IMR-90 (cell line): ENCODE data around the gene SCGB1C2. TPM values are rescaled to one million over a fixed set of nuclear protein-coding genes. Genes with fewer than 3 reads are reported as not detected.

Source experiments
- ATAC-seq: fragments of 200-7000 bp; cut with Tn5 transposase; 2 replicates; pipeline ENCODE4 v1.9.1; 2020; ENCODE audit warnings: low read depth, mild to moderate bottlenecking, moderate library complexity
- BruUV-seq: library from RNA; stranded (reverse); fragments of 400-500 nt; replicated peaks from 2 replicates; lab custom pipeline; 2021; lab: Mats Ljungman, UMichigan
- CTCF ChIA-PET: fragments of 300-600 bp; formaldehyde crosslinking; extraction: SDS; loops from one replicate; lab custom pipeline; 2021; ENCODE audit warnings: antibody characterized with exemption; lab: Yijun Ruan, JAX
- POLR2A ChIA-PET: fragments of 300-600 bp; sonication (Branson Sonifier 250); formaldehyde crosslinking; loops from one replicate; lab custom pipeline; 2022; ENCODE audit warnings: antibody characterized with exemption; ENCODE audit not compliant: unreplicated experiment; lab: Charles Lee
- DNase-seq: peaks from one replicate; pipeline ENCODE4 v3.0.0; 2013
- H2AFZ ChIP-seq: replicated peaks from 2 replicates; pipeline ENCODE3; 2013; ENCODE audit warnings: low read length, mild to moderate bottlenecking; ENCODE audit not compliant: poor library complexity
- H2AK5ac ChIP-seq: 2 replicates; pipeline ENCODE4 v1.6.1; 2013; ENCODE audit warnings: low read depth, low read length, inconsistent platforms
- H2AK9ac ChIP-seq: replicated peaks from 2 replicates; pipeline ENCODE3; 2013; ENCODE audit warnings: mild to moderate bottlenecking, low read depth, low read length, moderate library complexity; ENCODE audit not compliant: poor library complexity
- H2BK120ac ChIP-seq: 2 replicates; pipeline ENCODE4 v1.6.1; 2013; ENCODE audit warnings: low read depth, low read length, inconsistent platforms
- H2BK15ac ChIP-seq: 3 replicates; pipeline ENCODE4 v1.6.1; 2013; ENCODE audit warnings: low read depth, low read length, inconsistent platforms
- H2BK20ac ChIP-seq: 2 replicates; pipeline ENCODE4 v1.6.1; 2013; ENCODE audit warnings: low read depth, mild to moderate bottlenecking, inconsistent platforms, low read length, moderate library complexity
- H2BK5ac ChIP-seq: 2 replicates; pipeline ENCODE4 v1.6.1; 2013; ENCODE audit warnings: mild to moderate bottlenecking, low read depth, low read length, inconsistent platforms; ENCODE audit not compliant: poor library complexity, severe bottlenecking
- H3K14ac ChIP-seq: replicated peaks from 2 replicates; pipeline ENCODE4 v1.6.1; 2013; ENCODE audit warnings: low read depth, low read length, inconsistent platforms
- H3K18ac ChIP-seq: 2 replicates; pipeline ENCODE4 v1.6.1; 2013; ENCODE audit warnings: low read depth, low read length, control low read depth
- H3K23ac ChIP-seq: 2 replicates; pipeline ENCODE4 v1.6.1; 2013; ENCODE audit warnings: low read depth, low read length, inconsistent platforms
- H3K27ac ChIP-seq: 2 replicates; pipeline ENCODE4 v1.5.1; 2013; ENCODE audit warnings: mild to moderate bottlenecking, control low read depth, low read length; ENCODE audit not compliant: insufficient read depth
- H3K27me3 ChIP-seq: 2 replicates; pipeline ENCODE4 v1.6.1; 2013; ENCODE audit warnings: low read length; ENCODE audit not compliant: control insufficient read depth, insufficient read depth
- H3K36me3 ChIP-seq: 2 replicates; pipeline ENCODE4 v1.6.1; 2013; ENCODE audit warnings: low read length, mixed read lengths; ENCODE audit not compliant: control insufficient read depth, insufficient read depth
- H3K4ac ChIP-seq: 2 replicates; pipeline ENCODE4 v1.6.1; 2013; ENCODE audit warnings: low read depth, low read length, inconsistent platforms
- H3K4me1 ChIP-seq: 2 replicates; pipeline ENCODE4 v1.6.1; 2013; ENCODE audit warnings: low read length, mixed read lengths; ENCODE audit not compliant: control insufficient read depth, insufficient read depth
- H3K4me2 ChIP-seq: 2 replicates; pipeline ENCODE4 v1.6.1; 2013; ENCODE audit warnings: low read depth, mild to moderate bottlenecking, control low read depth, low read length, moderate library complexity
- H3K4me3 ChIP-seq: 2 replicates; pipeline ENCODE4 v1.5.1; 2013; ENCODE audit warnings: low read depth, mild to moderate bottlenecking, control low read depth, low read length, moderate library complexity; ENCODE audit not compliant: insufficient read depth
- H3K56ac ChIP-seq: 2 replicates; pipeline ENCODE4 v1.6.1; 2013; ENCODE audit warnings: low read length, inconsistent platforms; ENCODE audit not compliant: insufficient read depth; ENCODE audit errors: extremely low read depth
- H3K79me1 ChIP-seq, 2 experiments: 2 replicates each; pipeline ENCODE4 v1.6.1; 2013; ENCODE audit warnings: low read length in 2 of 2, inconsistent platforms in 1 of 2, low read depth in 1 of 2
- H3K9ac ChIP-seq: 2 replicates; pipeline ENCODE4 v1.6.1; 2013; ENCODE audit warnings: low read depth, low read length, control low read depth
- H3K9me1 ChIP-seq: 2 replicates; pipeline ENCODE4 v1.6.1; 2013; ENCODE audit warnings: low read length, inconsistent platforms; ENCODE audit not compliant: insufficient read depth
- H3K9me3 ChIP-seq: 2 replicates; pipeline ENCODE4 v1.6.1; 2013; ENCODE audit warnings: low read length; ENCODE audit not compliant: control insufficient read depth, insufficient read depth
- H4K20me1 ChIP-seq: 2 replicates; pipeline ENCODE4 v1.6.1; 2013; ENCODE audit warnings: low read length, inconsistent platforms; ENCODE audit not compliant: insufficient read depth
- H4K5ac ChIP-seq: 2 replicates; pipeline ENCODE4 v1.6.1; 2013; ENCODE audit warnings: mild to moderate bottlenecking, low read depth, low read length, control low read depth
- H4K8ac ChIP-seq, 2 experiments: 2 replicates each; pipeline ENCODE4 v1.6.1; 2013; ENCODE audit warnings: low read depth in 2 of 2, low read length in 2 of 2, control low read depth in 1 of 2, inconsistent platforms in 1 of 2
- H4K91ac ChIP-seq: 2 replicates; pipeline ENCODE4 v1.6.1; 2013; ENCODE audit warnings: low read depth, low read length, inconsistent platforms; ENCODE audit not compliant: insufficient read depth
- CEBPB ChIP-seq: IDR thresholded peaks from 2 replicates; pipeline ENCODE4 v1.6.1; 2012; ENCODE audit warnings: low read depth, low read length, improper control_type of control experiment
- NFE2L2 ChIP-seq: fragments of 150-350 bp; IDR thresholded peaks from 2 replicates; pipeline ENCODE4 v1.6.1; 2016; ENCODE audit warnings: low read depth, mild to moderate bottlenecking, low read length
- WGBS, 2 experiments: methylation state at CpG; one replicate each; pipeline versions ENCODE4 v1.1.5 to v1.1.7; 2013; ENCODE audit warnings: missing lambda C conversion rate in 2 of 2; ENCODE audit not compliant: insufficient read length in 1 of 2; ENCODE audit errors: extremely low coverage in 2 of 2; 5-methylcytosine and 5-hydroxymethylcytosine counted together
- dilution Hi-C: fragments of 300-500 bp; cut with HindIII; formaldehyde crosslinking; loops from one replicate; pipeline ENCODE4 v1.14.3; 2018; ENCODE audit warnings: low sequenced_read_pairs; ENCODE audit not compliant: unreplicated experiment
- in situ Hi-C: fragments of 300-500 bp; cut with MboI; formaldehyde crosslinking; loops from 3 replicates; pipeline ENCODE4 v1.14.3; 2019; ENCODE audit warnings: low sequenced_read_pairs, inconsistent platforms, mixed read lengths
- intact Hi-C: fragments of 100-400 bp; cut with micrococcal nuclease; formaldehyde crosslinking; loops from 2 replicates; pipeline ENCODE4 v1.10.0; 2022
- polyA plus RNA-seq, 3 experiments: library from polyadenylated mRNA; depleted of rRNA; stranded (reverse); fragments of >200 nt; gene quantifications; 2 replicates each; pipeline ENCODE4 v1.2.3, GENCODE V29; 2012; ENCODE audit warnings: low replicate concordance in 1 of 3
- total RNA-seq: library from RNA; depleted of rRNA; stranded (reverse); fragments of >200 nt; gene quantifications from 2 replicates; pipeline ENCODE4 v1.2.3, GENCODE V29; 2012
- TF ChIP-seq, protein P1 (sequence below): conservative IDR thresholded peaks from 2 replicates; pipeline ENCODE4 v1.5.1; 2012; ENCODE audit warnings: mild to moderate bottlenecking, low read depth, low read length, improper control_type of control experiment

SCGB1C2 gene
- total and polyA plus RNA-seq, 2 of the 4 experiments (the other 2 are of a cell fraction) = not detected

DNA sequence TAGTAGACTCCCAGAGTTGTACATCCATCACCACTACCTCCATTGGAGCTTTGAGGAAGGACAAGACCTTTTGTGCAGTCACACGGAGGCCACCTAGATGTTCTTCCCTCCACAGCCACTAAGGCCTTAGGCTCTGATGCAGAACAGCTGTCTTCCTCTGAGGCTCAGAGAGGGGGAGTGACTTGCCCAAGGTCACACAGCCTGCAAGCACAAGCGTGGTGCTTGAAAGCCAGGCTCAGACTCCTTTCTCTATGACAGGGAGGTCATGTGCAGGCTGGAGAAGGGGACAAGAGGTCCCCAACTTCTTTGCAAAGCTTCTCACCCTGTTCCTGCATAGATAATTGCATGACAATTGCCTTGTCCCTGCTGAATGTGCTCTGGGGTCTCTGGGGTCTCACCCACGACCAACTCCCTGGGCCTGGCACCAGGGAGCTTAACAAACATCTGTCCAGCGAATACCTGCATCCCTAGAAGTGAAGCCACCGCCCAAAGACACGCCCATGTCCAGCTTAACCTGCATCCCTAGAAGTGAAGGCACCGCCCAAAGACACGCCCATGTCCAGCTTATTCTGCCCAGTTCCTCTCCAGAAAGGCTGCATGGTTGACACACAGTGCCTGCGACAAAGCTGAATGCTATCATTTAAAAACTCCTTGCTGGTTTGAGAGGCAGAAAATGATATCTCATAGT is 12.7 kb downstream of the SCGB1C2 start:
- H4K20me1 ChIP-seq = no peaks in the 10 kb centered on the region
- H3K14ac ChIP-seq = no peak overlapping the region
- dilution Hi-C loops = no loop called here
- no peak overlapping the region for H2AFZ ChIP-seq
- intact Hi-C loops = no loop called here
- H3K18ac ChIP-seq = no peak overlapping the region
- BruUV-seq = no TSS peak
- H2BK20ac ChIP-seq = no peak overlapping the region
- H3K4me3 ChIP-seq = no peak overlapping the region
- no peak overlapping the region for H3K9ac ChIP-seq
- no peaks in the 10 kb centered on the region for H3K79me1 ChIP-seq
- no peak overlapping the region for H2BK120ac ChIP-seq
- CTCF ChIA-PET = interaction anchor here (0.6 to 0.7 kb wide), 2 partner anchors 262 to 620 kb away, joined by 3 read pairs; no protein-coding TSS in a partner anchor
- no peak overlapping the region for H2AK5ac ChIP-seq
- ATAC-seq (no peak), DNase-seq (no peak)
- POLR2A ChIA-PET = no interaction called here
- H3K4me1 ChIP-seq = peaks cover 2% of the 10 kb centered on the region; the same call in 1 of the 2 replicates
- no peaks in the 10 kb centered on the region for H3K36me3 ChIP-seq
- no peak overlapping the region for H3K27ac ChIP-seq
- no peak overlapping the region for H4K8ac ChIP-seq
- no peak overlapping the region for H3K4ac ChIP-seq
- no peak overlapping the region for H3K4me2 ChIP-seq
- in situ Hi-C loops = no loop called here
- H3K27me3 ChIP-seq = peaks cover 11% of the 10 kb centered on the region
- no peak overlapping the region for H3K56ac ChIP-seq
- H3K23ac ChIP-seq = no peak overlapping the region
- H4K5ac ChIP-seq = no peak overlapping the region
- 19% methylated on average over 2 of the region's 9 CpGs; no CpG with 5 or more reads in 1 of the 2 experiments for WGBS, 2 experiments
- no peaks in the 10 kb centered on the region for H3K9me3 ChIP-seq
- H2BK5ac ChIP-seq = no peak overlapping the region
- H3K9me1 ChIP-seq = no peaks in the 10 kb centered on the region
- no peak for TF ChIP-seq CEBPB
- TF ChIP-seq, protein P1, sequence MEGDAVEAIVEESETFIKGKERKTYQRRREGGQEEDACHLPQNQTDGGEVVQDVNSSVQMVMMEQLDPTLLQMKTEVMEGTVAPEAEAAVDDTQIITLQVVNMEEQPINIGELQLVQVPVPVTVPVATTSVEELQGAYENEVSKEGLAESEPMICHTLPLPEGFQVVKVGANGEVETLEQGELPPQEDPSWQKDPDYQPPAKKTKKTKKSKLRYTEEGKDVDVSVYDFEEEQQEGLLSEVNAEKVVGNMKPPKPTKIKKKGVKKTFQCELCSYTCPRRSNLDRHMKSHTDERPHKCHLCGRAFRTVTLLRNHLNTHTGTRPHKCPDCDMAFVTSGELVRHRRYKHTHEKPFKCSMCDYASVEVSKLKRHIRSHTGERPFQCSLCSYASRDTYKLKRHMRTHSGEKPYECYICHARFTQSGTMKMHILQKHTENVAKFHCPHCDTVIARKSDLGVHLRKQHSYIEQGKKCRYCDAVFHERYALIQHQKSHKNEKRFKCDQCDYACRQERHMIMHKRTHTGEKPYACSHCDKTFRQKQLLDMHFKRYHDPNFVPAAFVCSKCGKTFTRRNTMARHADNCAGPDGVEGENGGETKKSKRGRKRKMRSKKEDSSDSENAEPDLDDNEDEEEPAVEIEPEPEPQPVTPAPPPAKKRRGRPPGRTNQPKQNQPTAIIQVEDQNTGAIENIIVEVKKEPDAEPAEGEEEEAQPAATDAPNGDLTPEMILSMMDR = no peak
- no peak for TF ChIP-seq NFE2L2
- no peak overlapping the region for H2BK15ac ChIP-seq
- H2AK9ac ChIP-seq = no peak overlapping the region
- no peak overlapping the region for H4K91ac ChIP-seq
